Esophagus squamous epithelium (tissue), 4 donors: ENCODE results near the gene MC1R.

ENCODE experiments used
- CTCF ChIP-seq, 6 experiments: fragments of 450-650 bp in 4 of 6; fragments of 200-600 bp in 2 of 6; sonication (generic) in 2 of 6; IDR thresholded peaks; one replicate each; pipeline ENCODE4 v1.5.1; 2016 to 2019; ENCODE audit warnings: antibody characterized with exemption in 6 of 6, mild to moderate bottlenecking in 4 of 6, moderate library complexity in 4 of 6
- POLR2A ChIP-seq, 4 donors: fragments of 450-650 bp; IDR thresholded peaks; one replicate each; pipeline ENCODE4 v1.6.1; 2017; ENCODE audit warnings: antibody characterized with exemption in 4 of 4, mild to moderate bottlenecking in 4 of 4, moderate library complexity in 3 of 4

- TF ChIP-seq CTCF (IDR thresholded peaks at IDR 0.05) (no peak), POLR2A (IDR thresholded peaks at IDR 0.05) (no peak)
These were observed 35.2 kb upstream of the MC1R start for GRCh38 chr16:89883346-89884040.
